GM12878 (cell line): ENCODE results near the gene CTSH. TPM values are rescaled to one million over a fixed set of nuclear protein-coding genes. Genes with fewer than 3 reads are reported as not detected.

Experiments used
- ATAC-seq: fragments of 200-7000 bp; cut with Tn5 transposase; 3 replicates; pipeline ENCODE4 v1.9.1; 2020; ENCODE audit warnings: mild to moderate bottlenecking, moderate library complexity
- BruUV-seq: library from RNA; stranded (reverse); fragments of 400-500 nt; replicated peaks from 2 replicates; lab custom pipeline; 2021; lab: Mats Ljungman, UMichigan
- CTCF ChIA-PET: fragments of 300-600 bp; sonication (Branson Sonifier 250); formaldehyde crosslinking; extraction: SDS; loops from one replicate; lab custom pipeline; 2021; ENCODE audit warnings: inconsistent platforms; lab: Yijun Ruan, JAX
- POLR2A ChIA-PET: fragments of 350-600 bp; formaldehyde crosslinking; extraction: SDS; loops from one replicate; lab custom pipeline; 2021; ENCODE audit warnings: inconsistent platforms; lab: Charles Lee
- RAD21 ChIA-PET: fragments of 300-600 bp; sonication (Branson Sonifier 250); formaldehyde crosslinking; loops from one replicate; lab custom pipeline; 2023; ENCODE audit warnings: antibody characterized with exemption; ENCODE audit not compliant: unreplicated experiment; lab: Charles Lee
- SMC1A ChIA-PET: fragments of 300-600 bp; sonication (Branson Sonifier 250); formaldehyde crosslinking; loops from one replicate; lab custom pipeline; 2023; ENCODE audit not compliant: unreplicated experiment, uncharacterized antibody; lab: Charles Lee
- DNase-seq: peaks from one replicate; pipeline ENCODE4 v3.0.0-alpha.2; 2011; ENCODE audit warnings: low read depth, low spot score
- FAIRE-seq: peaks from 3 replicates; lab custom pipeline; 2011; peaks lifted over from hg19 to GRCh38; lab: Jason Lieb, UNC
- H2AFZ ChIP-seq: 2 replicates; pipeline ENCODE4 v1.6.0; 2011; ENCODE audit warnings: low read depth, low read length, control low read depth; ENCODE audit not compliant: control insufficient read depth
- H3K27ac ChIP-seq: 2 replicates; pipeline ENCODE4 v1.5.1; 2011; ENCODE audit warnings: control low read depth; ENCODE audit not compliant: control insufficient read depth, insufficient read depth
- H3K27me3 ChIP-seq, 2 experiments: replicated peaks in 1 of 2; 2 replicates each; pipeline versions ENCODE4 v1.6.0 to v1.6.1; 2011; ENCODE audit warnings: low read length in 1 of 2; ENCODE audit not compliant: control insufficient read depth in 2 of 2, insufficient read depth in 2 of 2
- H3K36me3 ChIP-seq, 2 experiments: 2 replicates each; pipeline ENCODE4 v1.5.1; 2011; ENCODE audit warnings: low read length in 1 of 2; ENCODE audit not compliant: control insufficient read depth in 2 of 2, insufficient read depth in 2 of 2
- H3K4me1 ChIP-seq: 2 replicates; pipeline ENCODE4 v1.6.1; 2011; ENCODE audit warnings: mild to moderate bottlenecking, low read length, moderate library complexity, mixed read lengths; ENCODE audit not compliant: control insufficient read depth, insufficient read depth
- H3K4me2 ChIP-seq: 2 replicates; pipeline ENCODE4 v1.6.0; 2011; ENCODE audit warnings: control low read depth; ENCODE audit not compliant: control insufficient read depth, insufficient read depth
- H3K4me3 ChIP-seq: fragments of 200-600 bp; sonication (generic); 2 replicates; pipeline ENCODE4 v1.5.1; 2016
- H3K79me2 ChIP-seq: 2 replicates; pipeline ENCODE4 v1.6.0; 2011; ENCODE audit warnings: low read length; ENCODE audit not compliant: control insufficient read depth, insufficient read depth
- H3K9ac ChIP-seq: 2 replicates; pipeline ENCODE4 v1.8.0; 2011; ENCODE audit warnings: low read length, control low read depth, mixed read lengths; ENCODE audit not compliant: control insufficient read depth, insufficient read depth
- H3K9me3 ChIP-seq: replicated peaks from 3 replicates; pipeline ENCODE4 v1.5.1; 2011; ENCODE audit warnings: mild to moderate bottlenecking, low read length; ENCODE audit not compliant: control insufficient read depth, insufficient read depth
- H4K20me1 ChIP-seq: 2 replicates; pipeline ENCODE4 v1.6.0; 2011; ENCODE audit not compliant: control insufficient read depth, insufficient read depth
- CREB1 ChIP-seq: IDR thresholded peaks from 2 replicates; pipeline ENCODE4 v1.6.1; 2012; ENCODE audit warnings: low read depth, mild to moderate bottlenecking, inconsistent platforms
- DPF2 ChIP-seq: fragments of 450-650 bp; IDR thresholded peaks from 2 replicates; pipeline ENCODE4 v1.6.1; 2017; ENCODE audit warnings: mild to moderate bottlenecking
- EGR1 ChIP-seq, 2 experiments: IDR thresholded peaks; 1 replicate in 1 of 2; 2 replicates in 1 of 2; pipeline ENCODE4 v1.6.1; 2011 to 2012; ENCODE audit warnings: low read depth in 2 of 2, low read length in 2 of 2, borderline replicate concordance in 1 of 2, mild to moderate bottlenecking in 1 of 2, moderate library complexity in 1 of 2
- FOXK2 ChIP-seq: fragments of 450-650 bp; IDR thresholded peaks from 2 replicates; pipeline ENCODE4 v1.6.1; 2017; ENCODE audit warnings: mild to moderate bottlenecking, moderate library complexity
- KLF5 ChIP-seq: fragments of 450-650 bp; IDR thresholded peaks from 2 replicates; pipeline ENCODE4 v1.6.1; 2014; ENCODE audit warnings: mild to moderate bottlenecking; ENCODE audit not compliant: partially characterized antibody
- LARP7 ChIP-seq: fragments of 450-650 bp; IDR thresholded peaks from 2 replicates; pipeline ENCODE4 v1.6.1; 2017; ENCODE audit warnings: mild to moderate bottlenecking
- SIN3A ChIP-seq: IDR thresholded peaks from 2 replicates; pipeline ENCODE4 v1.6.1; 2012; ENCODE audit warnings: low read depth, low read length, improper control_type of control experiment
- SMARCA5 ChIP-seq: fragments of 450-650 bp; IDR thresholded peaks from 2 replicates; pipeline ENCODE4 v1.6.1; 2017; ENCODE audit warnings: mild to moderate bottlenecking
- TCF12 ChIP-seq: IDR thresholded peaks from 2 replicates; pipeline ENCODE4 v1.6.1; 2011; ENCODE audit warnings: low read depth, mild to moderate bottlenecking, low read length
- TCF3 ChIP-seq: IDR thresholded peaks from 2 replicates; pipeline ENCODE4 v1.6.1; 2012; ENCODE audit warnings: low read depth, mild to moderate bottlenecking, low read length, borderline replicate concordance; ENCODE audit not compliant: insufficient read depth
- WGBS: methylation state at CpG from one replicate; pipeline ENCODE4 v1.1.6; 2016; ENCODE audit warnings: low lambda C conversion rate; ENCODE audit not compliant: insufficient replicate concordance, insufficient coverage; ENCODE audit errors: missing lambda C conversion rate; 5-methylcytosine and 5-hydroxymethylcytosine counted together
- in situ Hi-C: fragments of 300-500 bp; cut with MboI; formaldehyde crosslinking; loops from 9 replicates; pipeline ENCODE4 v1.14.3; 2018; ENCODE audit warnings: mixed read lengths
- intact Hi-C: fragments of 100-400 bp; cut with micrococcal nuclease; formaldehyde crosslinking; loops from one replicate; pipeline ENCODE4 v1.14.2; 2022; ENCODE audit not compliant: unreplicated experiment
- polyA plus RNA-seq, 11 experiments: library from polyadenylated mRNA; depleted of rRNA in 4 of 11; unstranded in 6 of 11; stranded (reverse) in 5 of 11; fragments of >200 nt; fragmentation: Nextera tagmentation in 4 of 11; fragmentation: Illumina TruSeq in 1 of 11; extraction: Ambion mirVana in 4 of 11; extraction: Trizol in 1 of 11; gene quantifications; 1 replicate in 1 of 11; 2 replicates in 10 of 11; pipeline versions ENCODE4 v1.2.1 to v1.2.3, GENCODE V29; 2011 to 2016; ENCODE audit warnings: inconsistent platforms in 2 of 11, missing spikeins in 2 of 11, low read depth in 1 of 11
- total RNA-seq, 4 experiments: library from RNA; depleted of rRNA in 3 of 4; stranded (reverse); fragments of >200 nt in 3 of 4; fragmentation: Illumina TruSeq in 1 of 4; extraction: Trizol in 1 of 4; gene quantifications; 2 replicates each; pipeline versions ENCODE4 v1.2.1 to v1.2.3, GENCODE V29; 2013 to 2021
- TF ChIP-seq, protein P1 (sequence below): fragments of 450-650 bp; IDR thresholded peaks from 2 replicates; pipeline ENCODE4 v1.6.1; 2017; ENCODE audit warnings: mild to moderate bottlenecking, moderate library complexity
- TF ChIP-seq, protein P2 (sequence below): fragments of 450-650 bp; IDR thresholded peaks from 2 replicates; pipeline ENCODE4 v1.6.1; 2017; ENCODE audit warnings: mild to moderate bottlenecking, moderate library complexity
- TF ChIP-seq, protein P3 (sequence below): fragments of 150-350 bp; IDR thresholded peaks from 2 replicates; pipeline ENCODE4 v1.6.1; 2014; ENCODE audit warnings: mild to moderate bottlenecking, low read depth, low read length

CTSH gene
- total and polyA plus RNA-seq, 10 of the 15 experiments (the other 5 are each of a cell fraction or from before 2014, with no cell fraction given) = 30.2 to 1,212 (median 519) TPM

DNA sequence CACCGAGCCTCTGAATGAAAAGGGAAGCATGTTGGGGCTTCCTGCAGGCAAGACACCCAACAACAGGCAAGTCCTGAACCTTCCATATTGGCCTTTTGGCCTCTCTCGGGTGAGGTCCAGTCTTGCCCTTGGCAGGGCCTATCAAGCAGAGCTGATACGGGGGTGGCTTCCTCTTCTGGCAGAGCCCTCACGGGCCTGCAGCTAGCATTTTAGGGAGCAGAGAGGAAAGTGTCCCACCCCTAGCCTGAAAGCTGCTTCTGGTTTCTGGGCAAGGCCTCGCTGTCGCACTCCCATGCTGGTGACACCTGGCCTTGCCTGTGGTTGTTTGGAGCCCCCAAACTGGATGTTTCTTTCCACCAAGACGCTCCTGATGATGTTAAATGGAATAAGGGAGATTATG, 31.8 kb upstream of the CTSH start:
- peaks cover 49% of the 10 kb centered on the region for H3K4me1 ChIP-seq
- ChIA-PET RAD21 (interaction anchor here (0.9 to 6.5 kb wide), 10 partner anchors 8 to 69 kb away, joined by 3 to 75 read pairs (median 17); partner anchors contain the start of gene CTSH), SMC1A (interaction anchor here (0.9 to 8.8 kb wide), 12 partner anchors 9 to 117 kb away, joined by 3 to 91 read pairs (median 6); partner anchors contain the start of gene CTSH), CTCF (interaction anchor here (1.2 to 8.9 kb wide), 9 partner anchors 9 to 207 kb away, joined by 3 to 127 read pairs (median 22); partner anchors contain the start of gene CTSH), POLR2A (interaction anchor here (0.5 to 4.3 kb wide), 12 partner anchors 9 to 677 kb away, joined by 3 to 40 read pairs (median 5); partner anchors contain the start of genes CTSH and MORF4L1)
- H3K27me3 ChIP-seq = no peaks in the 10 kb centered on the region
- ATAC-seq (peak; percentile 20), DNase-seq (no peak), FAIRE-seq (no peak)
- in situ Hi-C loops = loop anchor here (25.0 kb wide), 1 partner anchor 814 kb away; no protein-coding TSS in a partner anchor
- peak overlapping the region; percentile 62 for H3K4me3 ChIP-seq
- intact Hi-C loops = loop anchor here (1.0 kb wide), 1 partner anchor 37 kb away; no protein-coding TSS in a partner anchor
- TF ChIP-seq SMARCA5 (peak; percentile 88), FOXK2 (no peak), CREB1 (no peak), EGR1 (IDR thresholded peaks at IDR 0.05; ENCODE audit: borderline replicate concordance in 1 of 2, low read depth in 2 of 2, low read length in 2 of 2) (peak in 1 of 2 experiments; percentile 52; a peak in 1 of 3 replicates), LARP7 (peak; percentile 47; the same call in 1 of the 2 replicates), DPF2 (no peak), TCF3 (0 out of 2 replicates have a peak, but pooled peaks have one; percentile 7), SIN3A (no peak), TCF12 (peak; percentile 61; the same call in 1 of the 2 replicates), KLF5 (peak; percentile 30)
- TF ChIP-seq, protein P1, sequence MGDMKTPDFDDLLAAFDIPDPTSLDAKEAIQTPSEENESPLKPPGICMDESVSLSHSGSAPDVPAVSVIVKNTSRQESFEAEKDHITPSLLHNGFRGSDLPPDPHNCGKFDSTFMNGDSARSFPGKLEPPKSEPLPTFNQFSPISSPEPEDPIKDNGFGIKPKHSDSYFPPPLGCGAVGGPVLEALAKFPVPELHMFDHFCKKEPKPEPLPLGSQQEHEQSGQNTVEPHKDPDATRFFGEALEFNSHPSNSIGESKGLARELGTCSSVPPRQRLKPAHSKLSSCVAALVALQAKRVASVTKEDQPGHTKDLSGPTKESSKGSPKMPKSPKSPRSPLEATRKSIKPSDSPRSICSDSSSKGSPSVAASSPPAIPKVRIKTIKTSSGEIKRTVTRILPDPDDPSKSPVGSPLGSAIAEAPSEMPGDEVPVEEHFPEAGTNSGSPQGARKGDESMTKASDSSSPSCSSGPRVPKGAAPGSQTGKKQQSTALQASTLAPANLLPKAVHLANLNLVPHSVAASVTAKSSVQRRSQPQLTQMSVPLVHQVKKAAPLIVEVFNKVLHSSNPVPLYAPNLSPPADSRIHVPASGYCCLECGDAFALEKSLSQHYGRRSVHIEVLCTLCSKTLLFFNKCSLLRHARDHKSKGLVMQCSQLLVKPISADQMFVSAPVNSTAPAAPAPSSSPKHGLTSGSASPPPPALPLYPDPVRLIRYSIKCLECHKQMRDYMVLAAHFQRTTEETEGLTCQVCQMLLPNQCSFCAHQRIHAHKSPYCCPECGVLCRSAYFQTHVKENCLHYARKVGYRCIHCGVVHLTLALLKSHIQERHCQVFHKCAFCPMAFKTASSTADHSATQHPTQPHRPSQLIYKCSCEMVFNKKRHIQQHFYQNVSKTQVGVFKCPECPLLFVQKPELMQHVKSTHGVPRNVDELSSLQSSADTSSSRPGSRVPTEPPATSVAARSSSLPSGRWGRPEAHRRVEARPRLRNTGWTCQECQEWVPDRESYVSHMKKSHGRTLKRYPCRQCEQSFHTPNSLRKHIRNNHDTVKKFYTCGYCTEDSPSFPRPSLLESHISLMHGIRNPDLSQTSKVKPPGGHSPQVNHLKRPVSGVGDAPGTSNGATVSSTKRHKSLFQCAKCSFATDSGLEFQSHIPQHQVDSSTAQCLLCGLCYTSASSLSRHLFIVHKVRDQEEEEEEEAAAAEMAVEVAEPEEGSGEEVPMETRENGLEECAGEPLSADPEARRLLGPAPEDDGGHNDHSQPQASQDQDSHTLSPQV = peak; percentile 19; the same call in 1 of the 2 replicates
- TF ChIP-seq, protein P2, sequence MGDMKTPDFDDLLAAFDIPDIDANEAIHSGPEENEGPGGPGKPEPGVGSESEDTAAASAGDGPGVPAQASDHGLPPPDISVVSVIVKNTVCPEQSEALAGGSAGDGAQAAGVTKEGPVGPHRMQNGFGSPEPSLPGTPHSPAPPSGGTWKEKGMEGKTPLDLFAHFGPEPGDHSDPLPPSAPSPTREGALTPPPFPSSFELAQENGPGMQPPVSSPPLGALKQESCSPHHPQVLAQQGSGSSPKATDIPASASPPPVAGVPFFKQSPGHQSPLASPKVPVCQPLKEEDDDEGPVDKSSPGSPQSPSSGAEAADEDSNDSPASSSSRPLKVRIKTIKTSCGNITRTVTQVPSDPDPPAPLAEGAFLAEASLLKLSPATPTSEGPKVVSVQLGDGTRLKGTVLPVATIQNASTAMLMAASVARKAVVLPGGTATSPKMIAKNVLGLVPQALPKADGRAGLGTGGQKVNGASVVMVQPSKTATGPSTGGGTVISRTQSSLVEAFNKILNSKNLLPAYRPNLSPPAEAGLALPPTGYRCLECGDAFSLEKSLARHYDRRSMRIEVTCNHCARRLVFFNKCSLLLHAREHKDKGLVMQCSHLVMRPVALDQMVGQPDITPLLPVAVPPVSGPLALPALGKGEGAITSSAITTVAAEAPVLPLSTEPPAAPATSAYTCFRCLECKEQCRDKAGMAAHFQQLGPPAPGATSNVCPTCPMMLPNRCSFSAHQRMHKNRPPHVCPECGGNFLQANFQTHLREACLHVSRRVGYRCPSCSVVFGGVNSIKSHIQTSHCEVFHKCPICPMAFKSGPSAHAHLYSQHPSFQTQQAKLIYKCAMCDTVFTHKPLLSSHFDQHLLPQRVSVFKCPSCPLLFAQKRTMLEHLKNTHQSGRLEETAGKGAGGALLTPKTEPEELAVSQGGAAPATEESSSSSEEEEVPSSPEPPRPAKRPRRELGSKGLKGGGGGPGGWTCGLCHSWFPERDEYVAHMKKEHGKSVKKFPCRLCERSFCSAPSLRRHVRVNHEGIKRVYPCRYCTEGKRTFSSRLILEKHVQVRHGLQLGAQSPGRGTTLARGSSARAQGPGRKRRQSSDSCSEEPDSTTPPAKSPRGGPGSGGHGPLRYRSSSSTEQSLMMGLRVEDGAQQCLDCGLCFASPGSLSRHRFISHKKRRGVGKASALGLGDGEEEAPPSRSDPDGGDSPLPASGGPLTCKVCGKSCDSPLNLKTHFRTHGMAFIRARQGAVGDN = peak; percentile 89
- TF ChIP-seq, protein P3, sequence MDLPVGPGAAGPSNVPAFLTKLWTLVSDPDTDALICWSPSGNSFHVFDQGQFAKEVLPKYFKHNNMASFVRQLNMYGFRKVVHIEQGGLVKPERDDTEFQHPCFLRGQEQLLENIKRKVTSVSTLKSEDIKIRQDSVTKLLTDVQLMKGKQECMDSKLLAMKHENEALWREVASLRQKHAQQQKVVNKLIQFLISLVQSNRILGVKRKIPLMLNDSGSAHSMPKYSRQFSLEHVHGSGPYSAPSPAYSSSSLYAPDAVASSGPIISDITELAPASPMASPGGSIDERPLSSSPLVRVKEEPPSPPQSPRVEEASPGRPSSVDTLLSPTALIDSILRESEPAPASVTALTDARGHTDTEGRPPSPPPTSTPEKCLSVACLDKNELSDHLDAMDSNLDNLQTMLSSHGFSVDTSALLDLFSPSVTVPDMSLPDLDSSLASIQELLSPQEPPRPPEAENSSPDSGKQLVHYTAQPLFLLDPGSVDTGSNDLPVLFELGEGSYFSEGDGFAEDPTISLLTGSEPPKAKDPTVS = no peak
- BruUV-seq = TSS peak; percentile 79
- peak overlapping the region; percentile 5 for H2AFZ ChIP-seq
- no peaks in the 10 kb centered on the region for H4K20me1 ChIP-seq
- no peaks in the 10 kb centered on the region; the same call in 2 of the 3 replicates for H3K9me3 ChIP-seq
- WGBS = 18% methylated on average over 7 of the region's 7 CpGs
- peak overlapping the region; percentile 85 for H3K4me2 ChIP-seq
- peaks cover 28% of the 10 kb centered on the region for H3K79me2 ChIP-seq
- peak overlapping the region; percentile 81 for H3K9ac ChIP-seq
- peak overlapping the region; percentile 96 for H3K27ac ChIP-seq
- H3K36me3 ChIP-seq = no peaks in the 10 kb centered on the region
